IMR-90 (cell line): Measurements from ENCODE around the gene PANK2. TPM values are rescaled to one million over a fixed set of nuclear protein-coding genes. Genes with fewer than 3 reads are reported as not detected.

Experiments used
- ATAC-seq: fragments of 200-7000 bp; cut with Tn5 transposase; 2 replicates; pipeline ENCODE4 v1.9.1; 2020; ENCODE audit warnings: low read depth, mild to moderate bottlenecking, moderate library complexity
- BruUV-seq: library from RNA; stranded (reverse); fragments of 400-500 nt; replicated peaks from 2 replicates; lab custom pipeline; 2021; lab: Mats Ljungman, UMichigan
- CTCF ChIA-PET: fragments of 300-600 bp; formaldehyde crosslinking; extraction: SDS; loops from one replicate; lab custom pipeline; 2021; ENCODE audit warnings: antibody characterized with exemption; lab: Yijun Ruan, JAX
- POLR2A ChIA-PET: fragments of 300-600 bp; sonication (Branson Sonifier 250); formaldehyde crosslinking; loops from one replicate; lab custom pipeline; 2022; ENCODE audit warnings: antibody characterized with exemption; ENCODE audit not compliant: unreplicated experiment; lab: Charles Lee
- DNase-seq: peaks from one replicate; pipeline ENCODE4 v3.0.0; 2013
- H2AFZ ChIP-seq: replicated peaks from 2 replicates; pipeline ENCODE3; 2013; ENCODE audit warnings: low read length, mild to moderate bottlenecking; ENCODE audit not compliant: poor library complexity
- H2AK5ac ChIP-seq: 2 replicates; pipeline ENCODE4 v1.6.1; 2013; ENCODE audit warnings: low read depth, low read length, inconsistent platforms
- H2AK9ac ChIP-seq: replicated peaks from 2 replicates; pipeline ENCODE3; 2013; ENCODE audit warnings: mild to moderate bottlenecking, low read depth, low read length, moderate library complexity; ENCODE audit not compliant: poor library complexity
- H2BK120ac ChIP-seq: 2 replicates; pipeline ENCODE4 v1.6.1; 2013; ENCODE audit warnings: low read depth, low read length, inconsistent platforms
- H2BK15ac ChIP-seq: 3 replicates; pipeline ENCODE4 v1.6.1; 2013; ENCODE audit warnings: low read depth, low read length, inconsistent platforms
- H2BK20ac ChIP-seq: 2 replicates; pipeline ENCODE4 v1.6.1; 2013; ENCODE audit warnings: low read depth, mild to moderate bottlenecking, inconsistent platforms, low read length, moderate library complexity
- H2BK5ac ChIP-seq: 2 replicates; pipeline ENCODE4 v1.6.1; 2013; ENCODE audit warnings: mild to moderate bottlenecking, low read depth, low read length, inconsistent platforms; ENCODE audit not compliant: poor library complexity, severe bottlenecking
- H3K14ac ChIP-seq: replicated peaks from 2 replicates; pipeline ENCODE4 v1.6.1; 2013; ENCODE audit warnings: low read depth, low read length, inconsistent platforms
- H3K18ac ChIP-seq: 2 replicates; pipeline ENCODE4 v1.6.1; 2013; ENCODE audit warnings: low read depth, low read length, control low read depth
- H3K23ac ChIP-seq: 2 replicates; pipeline ENCODE4 v1.6.1; 2013; ENCODE audit warnings: low read depth, low read length, inconsistent platforms
- H3K27ac ChIP-seq: 2 replicates; pipeline ENCODE4 v1.5.1; 2013; ENCODE audit warnings: mild to moderate bottlenecking, control low read depth, low read length; ENCODE audit not compliant: insufficient read depth
- H3K27me3 ChIP-seq: 2 replicates; pipeline ENCODE4 v1.6.1; 2013; ENCODE audit warnings: low read length; ENCODE audit not compliant: control insufficient read depth, insufficient read depth
- H3K36me3 ChIP-seq: 2 replicates; pipeline ENCODE4 v1.6.1; 2013; ENCODE audit warnings: low read length, mixed read lengths; ENCODE audit not compliant: control insufficient read depth, insufficient read depth
- H3K4ac ChIP-seq: 2 replicates; pipeline ENCODE4 v1.6.1; 2013; ENCODE audit warnings: low read depth, low read length, inconsistent platforms
- H3K4me1 ChIP-seq: 2 replicates; pipeline ENCODE4 v1.6.1; 2013; ENCODE audit warnings: low read length, mixed read lengths; ENCODE audit not compliant: control insufficient read depth, insufficient read depth
- H3K4me2 ChIP-seq: 2 replicates; pipeline ENCODE4 v1.6.1; 2013; ENCODE audit warnings: low read depth, mild to moderate bottlenecking, control low read depth, low read length, moderate library complexity
- H3K4me3 ChIP-seq: 2 replicates; pipeline ENCODE4 v1.5.1; 2013; ENCODE audit warnings: low read depth, mild to moderate bottlenecking, control low read depth, low read length, moderate library complexity; ENCODE audit not compliant: insufficient read depth
- H3K56ac ChIP-seq: 2 replicates; pipeline ENCODE4 v1.6.1; 2013; ENCODE audit warnings: low read length, inconsistent platforms; ENCODE audit not compliant: insufficient read depth; ENCODE audit errors: extremely low read depth
- H3K79me1 ChIP-seq, 2 experiments: 2 replicates each; pipeline ENCODE4 v1.6.1; 2013; ENCODE audit warnings: low read length in 2 of 2, inconsistent platforms in 1 of 2, low read depth in 1 of 2
- H3K9ac ChIP-seq: 2 replicates; pipeline ENCODE4 v1.6.1; 2013; ENCODE audit warnings: low read depth, low read length, control low read depth
- H3K9me1 ChIP-seq: 2 replicates; pipeline ENCODE4 v1.6.1; 2013; ENCODE audit warnings: low read length, inconsistent platforms; ENCODE audit not compliant: insufficient read depth
- H3K9me3 ChIP-seq: 2 replicates; pipeline ENCODE4 v1.6.1; 2013; ENCODE audit warnings: low read length; ENCODE audit not compliant: control insufficient read depth, insufficient read depth
- H4K20me1 ChIP-seq: 2 replicates; pipeline ENCODE4 v1.6.1; 2013; ENCODE audit warnings: low read length, inconsistent platforms; ENCODE audit not compliant: insufficient read depth
- H4K5ac ChIP-seq: 2 replicates; pipeline ENCODE4 v1.6.1; 2013; ENCODE audit warnings: mild to moderate bottlenecking, low read depth, low read length, control low read depth
- H4K8ac ChIP-seq, 2 experiments: 2 replicates each; pipeline ENCODE4 v1.6.1; 2013; ENCODE audit warnings: low read depth in 2 of 2, low read length in 2 of 2, control low read depth in 1 of 2, inconsistent platforms in 1 of 2
- H4K91ac ChIP-seq: 2 replicates; pipeline ENCODE4 v1.6.1; 2013; ENCODE audit warnings: low read depth, low read length, inconsistent platforms; ENCODE audit not compliant: insufficient read depth
- CEBPB ChIP-seq: IDR thresholded peaks from 2 replicates; pipeline ENCODE4 v1.6.1; 2012; ENCODE audit warnings: low read depth, low read length, improper control_type of control experiment
- CHD1 ChIP-seq: IDR thresholded peaks from 2 replicates; pipeline ENCODE4 v1.6.1; 2012; ENCODE audit warnings: low read depth, low read length, improper control_type of control experiment
- CTCF ChIP-seq: conservative IDR thresholded peaks from 2 replicates; pipeline ENCODE4 v1.5.1; 2012; ENCODE audit warnings: mild to moderate bottlenecking, low read depth, low read length, improper control_type of control experiment
- RAD21 ChIP-seq: IDR thresholded peaks from 2 replicates; pipeline ENCODE4 v1.6.1; 2012; ENCODE audit warnings: low read length, improper control_type of control experiment
- WGBS, 2 experiments: methylation state at CpG; one replicate each; pipeline versions ENCODE4 v1.1.5 to v1.1.7; 2013; ENCODE audit warnings: missing lambda C conversion rate in 2 of 2; ENCODE audit not compliant: insufficient read length in 1 of 2; ENCODE audit errors: extremely low coverage in 2 of 2; 5-methylcytosine and 5-hydroxymethylcytosine counted together
- dilution Hi-C: fragments of 300-500 bp; cut with HindIII; formaldehyde crosslinking; loops from one replicate; pipeline ENCODE4 v1.14.3; 2018; ENCODE audit warnings: low sequenced_read_pairs; ENCODE audit not compliant: unreplicated experiment
- in situ Hi-C: fragments of 300-500 bp; cut with MboI; formaldehyde crosslinking; loops from 3 replicates; pipeline ENCODE4 v1.14.3; 2019; ENCODE audit warnings: low sequenced_read_pairs, inconsistent platforms, mixed read lengths
- intact Hi-C: fragments of 100-400 bp; cut with micrococcal nuclease; formaldehyde crosslinking; loops from 2 replicates; pipeline ENCODE4 v1.10.0; 2022
- polyA plus RNA-seq, 3 experiments: library from polyadenylated mRNA; depleted of rRNA; stranded (reverse); fragments of >200 nt; gene quantifications; 2 replicates each; pipeline ENCODE4 v1.2.3, GENCODE V29; 2012; ENCODE audit warnings: low replicate concordance in 1 of 3
- total RNA-seq: library from RNA; depleted of rRNA; stranded (reverse); fragments of >200 nt; gene quantifications from 2 replicates; pipeline ENCODE4 v1.2.3, GENCODE V29; 2012

PANK2 gene
- total and polyA plus RNA-seq, 2 of the 4 experiments (the other 2 are of a cell fraction) = 17.7 to 28.1 TPM

- peaks cover 18% of the 10 kb centered on the region for H3K4me1 ChIP-seq
- H3K9me3 ChIP-seq = no peaks in the 10 kb centered on the region
- no peak overlapping the region for H2BK120ac ChIP-seq
- 0 out of 4 replicates have a peak overlapping the region, but pooled peaks of 1 of the 2 experiments have one; percentile 7 for H4K8ac ChIP-seq
- H4K20me1 ChIP-seq = peaks cover 33% of the 10 kb centered on the region
- CTCF ChIA-PET = interaction anchor here (0.6 to 1.6 kb wide), 2 partner anchors 142 to 153 kb away, joined by 3 to 7 read pairs; no protein-coding TSS in a partner anchor
- peaks cover 37% of the 10 kb centered on the region for H3K36me3 ChIP-seq
- H3K4me3 ChIP-seq = no peak overlapping the region
- H4K91ac ChIP-seq = no peak overlapping the region
- H2AFZ ChIP-seq = no peak overlapping the region
- no peak overlapping the region for H3K4ac ChIP-seq
- H3K4me2 ChIP-seq = no peak overlapping the region
- 100% methylated on average over 1 of the region's 2 CpGs; no CpG with 5 or more reads in 1 of the 2 experiments for WGBS, 2 experiments
- in situ Hi-C loops (no loop called here), dilution Hi-C loops (no loop called here), intact Hi-C loops (loop anchor here (5.0 kb wide), 2 partner anchors 83 to 158 kb away; no protein-coding TSS in a partner anchor)
- H2BK20ac ChIP-seq = no peak overlapping the region
- H3K27me3 ChIP-seq = no peaks in the 10 kb centered on the region
- H3K79me1 ChIP-seq = peaks cover 3 to 88% of the 10 kb centered on the region in 2 experiments; a peak in 2 of 4 replicates
- no peak for DNase-seq
- H3K9me1 ChIP-seq = peaks cover 51% of the 10 kb centered on the region
- H2AK9ac ChIP-seq = peak overlapping the region; percentile 70
- no peak overlapping the region for H2BK15ac ChIP-seq
- peak; percentile 78 for TF ChIP-seq CEBPB
- no peak for TF ChIP-seq CHD1
- TF ChIP-seq RAD21 = no peak
- no peak for TF ChIP-seq CTCF
- H4K5ac ChIP-seq = no peak overlapping the region
- TSS peak; percentile 19 for BruUV-seq
- H3K14ac ChIP-seq = no peak overlapping the region
- 0 out of 2 replicates have a peak overlapping the region, but pooled peaks have one; percentile 18 for H2AK5ac ChIP-seq
- no peak overlapping the region; the same call in 1 of the 2 replicates for H3K23ac ChIP-seq
- H2BK5ac ChIP-seq = no peak overlapping the region
- ATAC-seq = no peak
- POLR2A ChIA-PET = no interaction called here
- no peak overlapping the region for H3K56ac ChIP-seq
- H3K18ac ChIP-seq = no peak overlapping the region
- H3K27ac ChIP-seq = no peak overlapping the region
- H3K9ac ChIP-seq = no peak overlapping the region
Measured at GRCh38 chr20:3929713-3930060, 40.5 kb downstream of the PANK2 start.
